ENCODE results near the gene PPP1R13L.

DNA sequence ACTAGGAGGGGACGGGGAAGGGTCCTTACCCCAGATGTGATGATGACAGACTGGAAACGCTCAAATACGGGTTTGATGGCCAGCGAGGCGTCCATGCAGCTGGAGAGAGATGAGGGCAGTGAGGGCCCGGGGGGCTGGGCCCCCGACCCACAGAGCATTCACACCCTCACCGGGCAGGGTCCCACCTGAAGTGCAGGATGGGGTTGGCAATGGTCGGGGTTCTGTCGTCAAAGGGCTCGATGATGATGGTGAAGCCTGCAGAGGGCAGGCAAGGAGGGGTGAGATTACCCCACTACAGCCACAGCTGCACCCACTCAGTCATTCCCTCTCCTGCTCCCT is 47.5 kb downstream of the PPP1R13L start:
- no peak for TF ChIP-seq POLR2A (IDR thresholded peaks at IDR 0.05)
- TF ChIP-seq, protein P1, sequence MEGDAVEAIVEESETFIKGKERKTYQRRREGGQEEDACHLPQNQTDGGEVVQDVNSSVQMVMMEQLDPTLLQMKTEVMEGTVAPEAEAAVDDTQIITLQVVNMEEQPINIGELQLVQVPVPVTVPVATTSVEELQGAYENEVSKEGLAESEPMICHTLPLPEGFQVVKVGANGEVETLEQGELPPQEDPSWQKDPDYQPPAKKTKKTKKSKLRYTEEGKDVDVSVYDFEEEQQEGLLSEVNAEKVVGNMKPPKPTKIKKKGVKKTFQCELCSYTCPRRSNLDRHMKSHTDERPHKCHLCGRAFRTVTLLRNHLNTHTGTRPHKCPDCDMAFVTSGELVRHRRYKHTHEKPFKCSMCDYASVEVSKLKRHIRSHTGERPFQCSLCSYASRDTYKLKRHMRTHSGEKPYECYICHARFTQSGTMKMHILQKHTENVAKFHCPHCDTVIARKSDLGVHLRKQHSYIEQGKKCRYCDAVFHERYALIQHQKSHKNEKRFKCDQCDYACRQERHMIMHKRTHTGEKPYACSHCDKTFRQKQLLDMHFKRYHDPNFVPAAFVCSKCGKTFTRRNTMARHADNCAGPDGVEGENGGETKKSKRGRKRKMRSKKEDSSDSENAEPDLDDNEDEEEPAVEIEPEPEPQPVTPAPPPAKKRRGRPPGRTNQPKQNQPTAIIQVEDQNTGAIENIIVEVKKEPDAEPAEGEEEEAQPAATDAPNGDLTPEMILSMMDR (IDR thresholded peaks at IDR 0.05), result no peak

Measured in uterus (tissue), 2 donors.